GM12892 (cell line): ENCODE results near the gene GPER1.

Source experiments
- POLR2A ChIP-seq: IDR thresholded peaks from 2 replicates; pipeline ENCODE4 v1.6.1; 2011; ENCODE audit warnings: low read depth, low read length, control low read depth
- POLR2AphosphoS5 ChIP-seq: IDR thresholded peaks from 2 replicates; pipeline ENCODE4 v1.6.1; 2011; ENCODE audit warnings: low read depth, low read length, control low read depth
- TAF1 ChIP-seq: IDR thresholded peaks from 2 replicates; pipeline ENCODE4 v1.6.1; 2011; ENCODE audit warnings: low read depth, mild to moderate bottlenecking, control low read depth, low read length, borderline replicate concordance

DNA sequence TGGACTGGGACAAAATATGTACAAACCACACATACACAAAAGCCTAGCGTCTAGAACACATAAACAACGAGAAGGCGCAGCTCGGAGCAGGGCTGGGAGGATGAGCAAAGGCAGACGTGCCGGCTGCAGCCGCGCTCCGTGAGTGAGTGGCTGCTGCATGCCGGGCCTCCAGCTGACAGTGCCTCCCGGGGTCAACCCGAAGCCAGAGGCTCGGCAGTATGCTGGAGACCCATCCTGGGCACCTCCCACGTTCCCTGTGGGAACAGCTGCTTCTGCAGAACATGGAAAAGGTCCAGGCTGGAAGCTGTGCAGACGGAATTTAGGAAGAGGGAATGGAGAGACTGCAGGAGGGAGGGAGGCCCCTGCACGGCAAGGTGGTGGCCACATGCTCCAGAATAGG lies 47.1 kb upstream of the GPER1 start:
- TF ChIP-seq POLR2A (no peak), POLR2AphosphoS5 (no peak), TAF1 (no peak)
